MM.1S (cell line): ENCODE results near the gene SIM1.
"Not testable (repeated sequence)": the region's sequence is repeated elsewhere in the genome, so short reads cannot be mapped to it uniquely, and the experiment has no call there.

Experiments used
- DNase-seq: peaks from one replicate; pipeline ENCODE4 v3.0.0-alpha.2; 2015
- H2AFZ ChIP-seq: fragments of 300-600 bp; sonication (generic); 2 replicates; pipeline ENCODE4 v1.6.0; 2016; ENCODE audit warnings: antibody characterized with exemption, low read length
- H3F3A ChIP-seq: fragments of 300-600 bp; sonication (generic); 2 replicates; pipeline ENCODE4 v1.6.1; 2016; ENCODE audit warnings: mild to moderate bottlenecking, antibody characterized with exemption, low read length, moderate library complexity, mixed read lengths; ENCODE audit not compliant: insufficient read depth
- H3K27ac ChIP-seq: fragments of 300-600 bp; sonication (generic); 2 replicates; pipeline ENCODE4 v1.5.1; 2016; ENCODE audit warnings: mild to moderate bottlenecking, low read length
- H3K27me3 ChIP-seq: fragments of 300-600 bp; sonication (generic); replicated peaks from 2 replicates; pipeline ENCODE4 v1.6.0; 2016; ENCODE audit warnings: low read length; ENCODE audit not compliant: insufficient read depth
- H3K36me3 ChIP-seq: fragments of 300-600 bp; sonication (generic); replicated peaks from 2 replicates; pipeline ENCODE4 v1.6.1; 2016; ENCODE audit warnings: mild to moderate bottlenecking, low read length, mixed read lengths; ENCODE audit not compliant: insufficient read depth
- H3K4me1 ChIP-seq: fragments of 300-600 bp; sonication (generic); 2 replicates; pipeline ENCODE4 v1.6.1; 2016; ENCODE audit warnings: low read length, mixed read lengths
- H3K4me2 ChIP-seq: fragments of 300-600 bp; sonication (generic); 2 replicates; pipeline ENCODE4 v1.6.0; 2016; ENCODE audit warnings: low read depth, low read length
- H3K4me3 ChIP-seq: fragments of 300-600 bp; sonication (generic); 2 replicates; pipeline ENCODE4 v1.5.1; 2016; ENCODE audit warnings: low read length, mixed read lengths
- H3K79me2 ChIP-seq: fragments of 300-600 bp; sonication (generic); 2 replicates; pipeline ENCODE4 v1.6.1; 2016; ENCODE audit warnings: mixed run types, low read length, mixed read lengths
- H3K9ac ChIP-seq: fragments of 300-600 bp; sonication (generic); 2 replicates; pipeline ENCODE4 v1.6.1; 2016; ENCODE audit warnings: low read length, mixed read lengths
- H3K9me2 ChIP-seq: fragments of 300-600 bp; sonication (generic); replicated peaks from 2 replicates; pipeline ENCODE4 v1.6.1; 2016; ENCODE audit warnings: mild to moderate bottlenecking, low read length, mixed read lengths; ENCODE audit not compliant: insufficient read depth
- H3K9me3 ChIP-seq: fragments of 300-600 bp; sonication (generic); replicated peaks from 2 replicates; pipeline ENCODE4 v1.6.1; 2016; ENCODE audit warnings: mild to moderate bottlenecking, low read length, mixed read lengths; ENCODE audit not compliant: insufficient read depth
- H4K20me1 ChIP-seq: fragments of 300-600 bp; sonication (generic); 2 replicates; pipeline ENCODE4 v1.6.1; 2016; ENCODE audit warnings: mild to moderate bottlenecking, low read length, moderate library complexity, mixed read lengths; ENCODE audit not compliant: insufficient read depth
- CTCF ChIP-seq: fragments of 300-600 bp; sonication (generic); IDR thresholded peaks from 2 replicates; pipeline ENCODE4 v1.5.1; 2016; ENCODE audit warnings: antibody characterized with exemption, low read length, mixed read lengths
- EZH2 ChIP-seq: fragments of 300-600 bp; sonication (generic); optimal IDR thresholded peaks from 2 replicates; pipeline ENCODE3; 2017; ENCODE audit warnings: low read depth, mild to moderate bottlenecking, antibody characterized with exemption, low read length, mixed read lengths
- EZH2phosphoT487 ChIP-seq: fragments of 300-600 bp; sonication (generic); IDR thresholded peaks from 2 replicates; pipeline ENCODE4 v1.6.1; 2018; ENCODE audit warnings: antibody characterized with exemption, low read length

The SIM1 gene

GRCh38 chr6:100366419-100366818 lies 98.3 kb downstream of the SIM1 start:
- H3K27ac ChIP-seq, result no peak overlapping the region
- H2AFZ ChIP-seq, result no peak overlapping the region

GRCh38 chr6:100363651-100364050 lies 101.1 kb downstream of the SIM1 start:
- H3K9me2 ChIP-seq, result no peaks in the 10 kb centered on the region
- no peak for TF ChIP-seq EZH2
- TF ChIP-seq CTCF, result no peak
- TF ChIP-seq EZH2phosphoT487, result no peak
- H3K27me3 ChIP-seq, result no peaks in the 10 kb centered on the region
- H3F3A ChIP-seq, result no peaks in the 10 kb centered on the region
- H3K9ac ChIP-seq, result no peak overlapping the region
- no peak overlapping the region for H3K4me3 ChIP-seq
- H3K36me3 ChIP-seq, result no peaks in the 10 kb centered on the region
- no peaks in the 10 kb centered on the region for H3K4me1 ChIP-seq
- no peak overlapping the region for H3K4me2 ChIP-seq
- no peaks in the 10 kb centered on the region for H3K79me2 ChIP-seq
- H3K27ac ChIP-seq, result no peak overlapping the region
- no peak for DNase-seq
- no peaks in the 10 kb centered on the region for H4K20me1 ChIP-seq
- no peaks in the 10 kb centered on the region for H3K9me3 ChIP-seq
- H2AFZ ChIP-seq, result no peak overlapping the region

More at GRCh38 chr6:100366419-100366818, 98.3 kb downstream of the SIM1 start:
- Histone ChIP-seq H3K36me3 (no peaks in the 10 kb centered on the region), H3K27me3 (no peaks in the 10 kb centered on the region), H4K20me1 (no peaks in the 10 kb centered on the region), H3K79me2 (no peaks in the 10 kb centered on the region), H3K4me2 (no peak overlapping the region), H3F3A (no peaks in the 10 kb centered on the region), H3K4me3 (no peak overlapping the region), H3K9ac (no peak overlapping the region), H3K9me2 (no peaks in the 10 kb centered on the region), H3K4me1 (no peaks in the 10 kb centered on the region), H3K9me3 (no peaks in the 10 kb centered on the region)
- TF ChIP-seq EZH2phosphoT487 (no peak), EZH2 (no peak), CTCF (no peak)
- DNase-seq, result no peak

GRCh38 chr6:100354736-100355641 lies 109.7 kb downstream of the SIM1 start:
- not testable (repeated sequence) for H3F3A ChIP-seq, DNase-seq, H3K4me3 ChIP-seq, H3K79me2 ChIP-seq, H3K9me2 ChIP-seq, H2AFZ ChIP-seq, H3K36me3 ChIP-seq, H3K9me3 ChIP-seq, H3K4me2 ChIP-seq, H4K20me1 ChIP-seq, H3K27me3 ChIP-seq, H3K27ac ChIP-seq, H3K4me1 ChIP-seq, H3K9ac ChIP-seq
